ENCODE results near the gene LY86. TPM values are rescaled to one million over a fixed set of nuclear protein-coding genes. Genes with fewer than 3 reads are reported as not detected.

LY86 gene
- total and polyA plus RNA-seq, 10 of the 15 experiments (the other 5 are each of a cell fraction or from before 2014, with no cell fraction given) = 68.2 to 457 (median 128) TPM

GRCh38 chr6:6643398-6643797 lies 54.9 kb downstream of the LY86 start (continued):
- TF ChIP-seq RCOR1 (conservative IDR thresholded peaks at IDR 0.05; ENCODE audit: low read depth, low read length) (no peak), PRDM15 (CRISPR knock-in tag; IDR thresholded peaks at IDR 0.05) (no peak), BMI1 (IDR thresholded peaks at IDR 0.05; ENCODE audit: borderline replicate concordance) (peak; percentile 81), BCL11A (IDR thresholded peaks at IDR 0.05; ENCODE audit: low read depth, low read length) (peak; percentile 99), BCLAF1 (IDR thresholded peaks at IDR 0.05) (no peak), NKRF (conservative IDR thresholded peaks at IDR 0.05) (no peak), EZH2 (IDR thresholded peaks at IDR 0.05; ENCODE audit: borderline replicate concordance, control insufficient read depth, low read depth, low read length) (no peak), GABPA (IDR thresholded peaks at IDR 0.05; ENCODE audit: low read depth) (peak; percentile 62), BHLHE40 (IDR thresholded peaks at IDR 0.05; ENCODE audit: borderline replicate concordance in 1 of 2, low read depth in 2 of 2, low read length in 1 of 2) (peak; percentile 60 to 61; a peak in 3 of 4 replicates), GATAD2B (conservative IDR thresholded peaks at IDR 0.05; ENCODE audit: low read depth) (0 out of 2 replicates have a peak, but pooled peaks have one; percentile 39), MYC (IDR thresholded peaks at IDR 0.05; ENCODE audit: insufficient read depth, insufficient read length, insufficient replicate concordance, low read length, severe bottlenecking) (no peak), JUND (IDR thresholded peaks at IDR 0.05; ENCODE audit: low read depth, low read length) (peak; percentile 70; the same call in 1 of the 2 replicates), HDAC6 (IDR thresholded peaks at IDR 0.05; ENCODE audit: unreplicated experiment) (no peak), SRF (IDR thresholded peaks at IDR 0.05; ENCODE audit: low read depth in 2 of 2, low read length in 2 of 2) (peak in 1 of 2 experiments; percentile 74; a peak in 1 of 4 replicates), ZBTB33 (IDR thresholded peaks at IDR 0.05) (no peak), TAF1 (IDR thresholded peaks at IDR 0.05; ENCODE audit: borderline replicate concordance, low read depth, low read length) (no peak; the same call in 1 of the 2 replicates), CREM (IDR thresholded peaks at IDR 0.05; ENCODE audit: low read depth) (peak; percentile 97), ATF7 (IDR thresholded peaks at IDR 0.05; ENCODE audit: low read depth) (peak; percentile 88)

All from GM12878 (cell line).